ENCODE measurements around the gene RALGPS1.

Gene RALGPS1

DNA sequence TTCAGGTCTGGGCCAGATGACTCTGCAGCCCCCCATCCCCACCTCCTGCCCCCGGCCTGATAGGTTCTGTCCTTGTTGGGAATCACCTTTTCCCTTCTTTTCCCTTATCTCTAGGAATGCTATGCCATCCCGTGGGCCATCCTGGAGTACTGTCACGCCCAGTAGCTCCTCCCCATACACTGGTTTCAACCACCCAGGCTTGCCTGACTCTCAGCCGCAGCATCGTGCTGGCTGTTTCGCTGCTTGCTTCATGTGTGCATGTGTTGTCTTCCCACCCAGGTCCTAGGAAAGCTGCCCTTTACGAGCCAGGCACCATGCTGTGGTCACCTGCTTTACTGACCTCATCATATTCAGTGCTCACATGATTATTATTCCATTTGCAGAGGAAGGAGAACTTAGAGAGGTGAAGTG, 136.0 kb downstream of the RALGPS1 start:
- no peak overlapping the region for H3K4me3 ChIP-seq (ENCODE audit: low read depth, low read length)
- TF ChIP-seq, protein P1, sequence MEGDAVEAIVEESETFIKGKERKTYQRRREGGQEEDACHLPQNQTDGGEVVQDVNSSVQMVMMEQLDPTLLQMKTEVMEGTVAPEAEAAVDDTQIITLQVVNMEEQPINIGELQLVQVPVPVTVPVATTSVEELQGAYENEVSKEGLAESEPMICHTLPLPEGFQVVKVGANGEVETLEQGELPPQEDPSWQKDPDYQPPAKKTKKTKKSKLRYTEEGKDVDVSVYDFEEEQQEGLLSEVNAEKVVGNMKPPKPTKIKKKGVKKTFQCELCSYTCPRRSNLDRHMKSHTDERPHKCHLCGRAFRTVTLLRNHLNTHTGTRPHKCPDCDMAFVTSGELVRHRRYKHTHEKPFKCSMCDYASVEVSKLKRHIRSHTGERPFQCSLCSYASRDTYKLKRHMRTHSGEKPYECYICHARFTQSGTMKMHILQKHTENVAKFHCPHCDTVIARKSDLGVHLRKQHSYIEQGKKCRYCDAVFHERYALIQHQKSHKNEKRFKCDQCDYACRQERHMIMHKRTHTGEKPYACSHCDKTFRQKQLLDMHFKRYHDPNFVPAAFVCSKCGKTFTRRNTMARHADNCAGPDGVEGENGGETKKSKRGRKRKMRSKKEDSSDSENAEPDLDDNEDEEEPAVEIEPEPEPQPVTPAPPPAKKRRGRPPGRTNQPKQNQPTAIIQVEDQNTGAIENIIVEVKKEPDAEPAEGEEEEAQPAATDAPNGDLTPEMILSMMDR (IDR thresholded peaks at IDR 0.05; ENCODE audit: low read depth, low read length), result no peak

DNA sequence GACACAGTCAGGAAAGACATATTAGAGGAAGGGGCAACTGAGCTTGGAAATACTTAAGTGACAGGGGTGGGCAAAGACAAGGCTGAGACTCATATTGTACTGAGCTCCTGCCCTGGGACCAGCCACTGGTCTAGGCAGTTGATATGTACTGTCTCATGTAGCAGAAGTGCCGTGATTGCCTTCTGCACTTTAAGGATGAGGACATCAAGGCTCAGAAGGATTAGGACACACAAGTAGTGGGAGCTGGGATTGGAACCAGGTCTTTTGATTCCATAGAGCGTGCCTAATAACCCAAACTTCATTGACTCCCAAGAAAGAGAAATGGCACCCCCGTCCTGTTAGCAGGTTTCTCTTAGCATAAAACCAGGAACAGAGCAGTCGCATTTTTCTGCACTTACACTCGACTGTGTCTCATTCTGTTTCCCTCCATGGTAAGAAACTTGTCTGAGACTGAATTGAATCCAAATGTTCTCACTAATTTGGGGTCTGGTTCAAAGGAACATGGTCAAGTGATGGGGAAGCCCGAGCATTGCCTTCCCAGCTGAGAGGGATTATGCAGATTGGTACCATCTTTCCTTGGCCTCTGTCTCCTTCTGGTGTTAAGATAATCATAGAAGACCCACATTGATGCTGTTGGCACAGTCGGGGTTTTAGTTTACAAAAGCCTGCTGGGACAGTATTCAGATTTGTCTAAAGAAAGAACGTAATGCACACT, 137.5 kb downstream of the RALGPS1 start:
- no peak overlapping the region for H3K4me3 ChIP-seq (ENCODE audit: low read depth, low read length)
- TF ChIP-seq, protein P1 (IDR thresholded peaks at IDR 0.05; ENCODE audit: low read depth, low read length), result no peak

DNA sequence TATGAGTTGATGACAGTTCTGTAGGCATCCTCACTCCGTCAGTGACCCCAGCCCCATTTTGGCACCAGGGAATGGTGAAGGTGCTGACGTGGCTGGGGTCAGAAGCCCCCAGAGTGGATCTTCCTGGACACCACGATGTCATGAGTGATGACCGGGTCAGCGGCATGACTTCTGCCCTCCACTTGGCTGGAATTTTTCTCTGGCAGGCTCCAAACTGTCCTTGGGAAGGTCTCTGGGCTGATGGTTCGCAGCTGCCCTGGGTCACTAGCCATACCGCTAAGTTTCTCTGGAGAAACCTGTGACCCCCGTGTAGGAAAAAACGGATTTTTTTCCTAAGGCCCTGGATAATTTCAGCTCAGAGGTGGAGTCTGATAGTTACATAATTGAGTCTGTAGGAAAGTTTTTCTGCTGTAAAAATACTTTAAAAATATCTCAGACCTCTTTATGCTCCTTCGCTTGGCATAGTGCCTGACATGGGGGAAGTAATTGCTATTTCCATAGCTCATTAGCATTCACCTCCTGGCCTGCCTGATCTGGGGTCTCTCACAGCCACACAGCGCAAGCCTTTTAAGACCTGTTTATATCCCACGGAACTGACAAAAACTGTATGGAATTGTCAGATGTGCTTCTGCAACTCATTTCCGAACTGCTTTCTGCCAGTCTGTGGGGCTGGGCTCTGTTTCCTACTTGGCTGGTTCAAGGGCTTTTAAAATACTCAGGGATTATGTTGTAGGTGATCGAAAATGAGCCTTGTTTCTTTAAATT, 138.7 kb downstream of the RALGPS1 start:
- no peak overlapping the region for H3K4me3 ChIP-seq (ENCODE audit: low read depth, low read length)
- TF ChIP-seq, protein P1 (IDR thresholded peaks at IDR 0.05; ENCODE audit: low read depth, low read length), result no peak

DNA sequence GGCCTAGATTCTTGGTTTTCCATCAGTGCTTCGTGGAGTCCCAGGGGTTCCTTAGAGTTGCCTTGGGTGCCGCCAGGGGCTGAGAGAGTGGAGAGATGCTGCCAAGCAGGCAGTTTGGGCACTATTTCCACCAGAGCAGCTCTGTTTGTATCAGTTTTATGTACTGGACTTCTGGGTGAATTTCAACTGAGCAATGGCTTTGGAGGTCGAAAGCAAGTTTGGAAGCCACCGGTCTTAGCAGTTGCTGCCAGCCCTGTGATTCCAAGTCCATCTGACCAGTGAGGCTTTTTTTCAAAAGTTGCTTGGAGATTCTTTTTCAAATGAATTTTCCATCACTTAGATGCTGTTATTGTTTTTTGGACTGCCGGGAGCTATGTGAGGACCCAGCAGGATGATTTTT, 139.4 kb downstream of the RALGPS1 start:
- TF ChIP-seq, protein P1 (IDR thresholded peaks at IDR 0.05; ENCODE audit: low read depth, low read length), result no peak
- no peak overlapping the region for H3K4me3 ChIP-seq (ENCODE audit: low read depth, low read length)

DNA sequence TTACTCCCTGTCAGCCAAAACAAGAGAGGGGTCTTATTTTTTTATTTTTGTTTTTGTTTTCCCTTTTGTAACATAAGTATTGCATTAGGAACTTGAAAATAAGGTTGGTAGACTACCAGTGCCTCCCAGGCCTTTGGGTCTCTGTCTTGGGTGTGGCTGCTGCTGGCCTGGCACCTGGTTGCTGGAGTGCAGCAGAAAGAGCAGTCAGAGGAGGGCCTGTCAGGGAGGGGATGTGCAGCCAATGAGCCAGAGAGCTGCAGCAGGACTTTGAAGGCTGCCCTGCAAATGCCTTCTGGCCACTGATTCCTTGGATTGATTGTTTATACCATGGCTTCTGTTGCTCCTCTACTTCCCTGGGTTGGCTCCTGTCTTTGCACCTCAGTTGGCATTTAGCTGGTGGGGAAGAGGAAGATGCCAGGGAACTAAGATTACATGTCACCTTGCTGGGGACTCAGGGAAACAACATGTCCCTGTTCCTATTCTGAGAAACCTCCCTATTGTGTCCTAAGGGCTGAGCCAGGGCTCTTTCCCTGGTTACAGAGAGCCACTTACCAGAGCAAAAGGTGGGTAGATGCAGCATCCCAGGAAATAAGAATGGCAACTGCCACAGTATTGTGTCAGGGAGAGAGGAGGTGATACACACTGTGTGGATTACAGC, 141.3 kb downstream of the RALGPS1 start:
- H3K4me3 ChIP-seq (ENCODE audit: low read depth, low read length), result no peak overlapping the region
- TF ChIP-seq, protein P1 (IDR thresholded peaks at IDR 0.05; ENCODE audit: low read depth, low read length), result no peak

DNA sequence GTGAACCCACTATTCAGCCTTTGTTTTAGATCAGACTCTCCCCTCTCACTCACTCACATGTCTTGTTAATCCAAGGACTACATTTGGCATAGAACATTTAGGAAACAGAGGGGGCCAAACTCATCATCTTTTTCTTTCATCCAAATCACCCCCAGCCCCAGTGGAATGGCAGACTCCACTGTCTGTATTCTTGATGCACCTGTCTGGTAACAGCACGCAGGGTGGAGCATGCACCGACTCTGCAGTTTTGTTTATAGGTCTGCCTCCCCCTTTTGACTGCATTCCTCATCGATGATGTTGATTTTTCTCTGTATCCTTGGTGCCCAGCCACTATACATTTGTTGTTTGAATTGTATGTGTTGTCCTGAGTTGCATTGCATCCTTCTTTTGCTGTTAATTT, 141.9 kb downstream of the RALGPS1 start:
- no peak overlapping the region for H3K4me3 ChIP-seq (ENCODE audit: low read depth, low read length)
- TF ChIP-seq, protein P1 (IDR thresholded peaks at IDR 0.05; ENCODE audit: low read depth, low read length), result no peak

Data from WI38 (cell line).